Adrenal gland (tissue), 12 donors: ENCODE results near the gene SERF2. TPM values are rescaled to one million over a fixed set of nuclear protein-coding genes. Genes with fewer than 3 reads are reported as not detected.

ENCODE experiments used
- DNase-seq, 7 donors: peaks; one replicate each; pipeline ENCODE4 v3.0.0-alpha.2; 2019 to 2020
- H3K27ac ChIP-seq, 5 donors: fragments of 200-600 bp; sonication (generic) in 4 of 5; 1 replicate in 3 of 5; 2 replicates in 2 of 5; pipeline versions ENCODE4 v1.5.1 to v1.8.0; 2016 to 2020; ENCODE audit warnings: mild to moderate bottlenecking in 1 of 5
- H3K27me3 ChIP-seq: fragments of 200-600 bp; 2 replicates; pipeline ENCODE4 v1.8.0; 2021
- H3K36me3 ChIP-seq, 2 donors: fragments of 200-600 bp; replicated peaks in 1 of 2; 1 replicate in 1 of 2; 2 replicates in 1 of 2; pipeline versions ENCODE4 v1.5.1 to v1.8.0; 2018 to 2022
- H3K4me1 ChIP-seq, 2 donors: fragments of 200-600 bp; replicated peaks in 1 of 2; 1 replicate in 1 of 2; 2 replicates in 1 of 2; pipeline versions ENCODE4 v1.5.1 to v1.8.0; 2018 to 2021
- H3K4me3 ChIP-seq, 4 donors: fragments of 200-600 bp; sonication (generic) in 3 of 4; one replicate each; pipeline ENCODE4 v1.5.1; 2016 to 2018
- H3K9me3 ChIP-seq, 3 donors: fragments of 200-600 bp; sonication (generic) in 1 of 3; replicated peaks in 1 of 3; 1 replicate in 2 of 3; 2 replicates in 1 of 3; pipeline versions ENCODE4 v1.5.1 to v1.8.0; 2016 to 2021
- CTCF ChIP-seq, 6 experiments: fragments of 450-650 bp in 4 of 6; fragments of 200-600 bp in 2 of 6; sonication (generic) in 1 of 6; IDR thresholded peaks; 1 replicate in 5 of 6; 2 replicates in 1 of 6; pipeline versions ENCODE4 v1.5.1 to v1.8.0; 2016 to 2021; ENCODE audit warnings: antibody characterized with exemption in 6 of 6, mild to moderate bottlenecking in 2 of 6, moderate library complexity in 1 of 6
- POLR2A ChIP-seq, 2 donors: fragments of 450-650 bp; IDR thresholded peaks; one replicate each; pipeline ENCODE4 v1.6.1; 2017; ENCODE audit warnings: antibody characterized with exemption in 2 of 2, mild to moderate bottlenecking in 2 of 2, moderate library complexity in 1 of 2
- WGBS, 4 donors: extraction: QIAGEN DNeasy Blood & Tissue Kit in 2 of 4; methylation state at CpG; one replicate each; pipeline versions ENCODE4 v1.1.5 to v1.1.7; 2013 to 2017; 5-methylcytosine and 5-hydroxymethylcytosine counted together
- intact Hi-C, 2 donors: fragments of 100-400 bp; cut with DNase I; formaldehyde crosslinking; loops; one replicate each; pipeline versions ENCODE4 v1.14.1 to v1.15.0; 2022 to 2023
- polyA plus RNA-seq, 3 donors: library from polyadenylated mRNA; stranded (reverse); fragments of 200-250 nt in 2 of 3; fragments of 350-450 nt in 1 of 3; fragmentation: Illumina TruSeq in 1 of 3; extraction: RNeasy Lipid Tissue Mini Kit (QIAGEN cat#74804) in 1 of 3; gene quantifications; one replicate each; pipeline ENCODE4 v1.2.3, GENCODE V29; 2013 to 2014
- total RNA-seq, 9 donors: library from RNA; depleted of rRNA in 4 of 9; stranded (reverse); fragments of >200 nt in 4 of 9; fragments of 120-200 nt in 1 of 9; fragmentation: NEBNext Ultra II Directional in 1 of 9; extraction: Animal tissue kit (Norgen Biotek cat#: 25700) in 1 of 9; gene quantifications; one replicate each; pipeline versions ENCODE4 v1.1.0 to v1.2.4, GENCODE V29; 2013 to 2023
- donor health status: healthy with polysubstance abuse.
- donor health status: Bipolar disorder and iron deficiency.
- donor health status: DM: yes; HTN: yes; CAD: no.
- donor health status: DM: no; HTN: no; CAD: no.
- donor health status: DM: no; HTN: no; CAD: no.
- donor health status: DM: yes; HTN: yes; CAD: no.

SERF2 gene
- total and polyA plus RNA-seq, 12 donors: 897 to 5,418 (median 1,398) TPM

- intact Hi-C loops: no loop called here
- Histone ChIP-seq H3K9me3 (no peaks in the 10 kb centered on the region), H3K4me1 (peaks cover 0 to 19% of the 10 kb centered on the region in 2 donors), H3K36me3 (peaks cover 0 to 50% of the 10 kb centered on the region in 2 donors), H3K27ac (peak overlapping the region in 1 of 5 donors; percentile 91), H3K4me3 (no peak overlapping the region), H3K27me3 (no peaks in the 10 kb centered on the region)
- no peak for DNase-seq
- 70 to 79% (median 76%) methylated on average over 4 of the region's 4 CpGs for WGBS, 4 donors
- TF ChIP-seq POLR2A (IDR thresholded peaks at IDR 0.05): no peak
- TF ChIP-seq CTCF (IDR thresholded peaks at IDR 0.05): no peak
Measured at GRCh38 chr15:43774062-43774461, 18.1 kb upstream of the SERF2 start.

- TF ChIP-seq POLR2A (IDR thresholded peaks at IDR 0.05): no peak
- TF ChIP-seq CTCF (IDR thresholded peaks at IDR 0.05): peak in 4 of 6 experiments; percentile 17 to 24 (median 22)
- peak overlapping the region in 2 of 5 donors; percentile 91 for H3K27ac ChIP-seq
Measured at GRCh38 chr15:43775411-43775965, 16.6 kb upstream of the SERF2 start.

GRCh38 chr15:43776101-43776717 is 15.9 kb upstream of the SERF2 start:
- TF ChIP-seq CTCF (IDR thresholded peaks at IDR 0.05): no peak
- TF ChIP-seq POLR2A (IDR thresholded peaks at IDR 0.05): no peak
- Histone ChIP-seq H3K9me3 (no peaks in the 10 kb centered on the region), H3K4me1 (peaks cover 0 to 19% of the 10 kb centered on the region in 2 donors), H3K27me3 (no peaks in the 10 kb centered on the region), H3K4me3 (peak overlapping the region in 2 of 4 donors; percentile 57 to 67), H3K27ac (peak overlapping the region in 4 of 5 donors; percentile 77 to 91 (median 86)), H3K36me3 (peaks cover 0 to 30% of the 10 kb centered on the region in 2 donors)
- intact Hi-C loops: no loop called here
- WGBS, 4 donors: 12 to 29% (median 22%) methylated on average over 13 to 35 of the region's 35 CpGs
- DNase-seq: peak in 6 of 7 donors; percentile 35 to 59 (median 49)

More at GRCh38 chr15:43775411-43775965, 16.6 kb upstream of the SERF2 start:
- peaks cover 0 to 19% of the 10 kb centered on the region in 2 donors for H3K4me1 ChIP-seq
- 82 to 95% (median 87%) methylated on average over 1 of the region's 1 CpG for whole genome bisulfite sequencing, 4 donors
- no peaks in the 10 kb centered on the region for H3K9me3 ChIP-seq
- no peak overlapping the region for H3K4me3 ChIP-seq
- peaks cover 0 to 37% of the 10 kb centered on the region in 2 donors for H3K36me3 ChIP-seq
- no peaks in the 10 kb centered on the region for H3K27me3 ChIP-seq
- peak in 6 of 7 donors; percentile 65 to 86 (median 68) for DNase-seq
- intact Hi-C loops: no loop called here

- DNase-seq: peak; percentile 73 to 85 (median 77)
- intact Hi-C loops: no loop called here
- H3K36me3 ChIP-seq: peaks cover 0 to 24% of the 10 kb centered on the region in 2 donors
- TF ChIP-seq CTCF (IDR thresholded peaks at IDR 0.05): no peak
- TF ChIP-seq POLR2A (IDR thresholded peaks at IDR 0.05): no peak
- H3K9me3 ChIP-seq: no peaks in the 10 kb centered on the region
- WGBS, 4 donors: 0 to 7% (median 1%) methylated on average over 3 to 41 of the region's 41 CpGs
- H3K4me1 ChIP-seq: peaks cover 0 to 19% of the 10 kb centered on the region in 2 donors
- peak within 1 kb of the TSS; percentile 57 to 73 (median 62) for H3K4me3 ChIP-seq
- H3K27me3 ChIP-seq: no peaks in the 10 kb centered on the region
- H3K27ac ChIP-seq: peak within 1 kb of the TSS; percentile 76 to 91 (median 81)
Measured at GRCh38 chr15:43776718-43777266, 15.3 kb upstream of the SERF2 start, which contains the start of gene ELL3. Gene ELL3 (minus strand): TSS chr15:43776966. CDS start chr15:43776901, 65 bp downstream.
